IPS-20b (cell line): Measurements from ENCODE around the gene TTC7B.

ENCODE experiments used
- H3K27ac ChIP-seq: one replicate; pipeline ENCODE4 v1.5.1; 2013; ENCODE audit warnings: low read length
- H3K27me3 ChIP-seq: 2 replicates; pipeline ENCODE4 v1.6.1; 2013; ENCODE audit warnings: mild to moderate bottlenecking, low read length, inconsistent platforms; ENCODE audit not compliant: insufficient read depth
- H3K36me3 ChIP-seq: 2 replicates; pipeline ENCODE4 v1.6.1; 2013; ENCODE audit warnings: low read depth, mild to moderate bottlenecking, inconsistent platforms, low read length, moderate library complexity; ENCODE audit not compliant: insufficient read depth
- H3K4me1 ChIP-seq: 2 replicates; pipeline ENCODE4 v1.6.1; 2013; ENCODE audit warnings: mild to moderate bottlenecking, control low read depth, inconsistent platforms, low read length, moderate library complexity; ENCODE audit not compliant: insufficient read depth
- H3K4me3 ChIP-seq: 2 replicates; pipeline ENCODE4 v1.5.1; 2013; ENCODE audit warnings: mild to moderate bottlenecking, low read length, inconsistent platforms
- H3K9ac ChIP-seq: 2 replicates; pipeline ENCODE4 v1.6.1; 2013; ENCODE audit warnings: low read depth, mild to moderate bottlenecking, inconsistent platforms, low read length, moderate library complexity
- H3K9me3 ChIP-seq: 2 replicates; pipeline ENCODE4 v1.6.1; 2013; ENCODE audit warnings: mild to moderate bottlenecking, low read depth, low read length, inconsistent platforms; ENCODE audit not compliant: insufficient read depth

TTC7B gene

GRCh38 chr14:90540437-90540836, 275.8 kb downstream of the TTC7B start:
- no peak overlapping the region for H3K4me3 ChIP-seq
- no peaks in the 10 kb centered on the region for H3K36me3 ChIP-seq
- H3K27me3 ChIP-seq: no peaks in the 10 kb centered on the region
- no peaks in the 10 kb centered on the region for H3K9me3 ChIP-seq
- no peak overlapping the region for H3K27ac ChIP-seq
- H3K4me1 ChIP-seq: no peaks in the 10 kb centered on the region; the same call in 1 of the 2 replicates
- H3K9ac ChIP-seq: no peak overlapping the region

GRCh38 chr14:90539996-90540395, 276.2 kb downstream of the TTC7B start:
- H3K9ac ChIP-seq: no peak overlapping the region
- H3K36me3 ChIP-seq: no peaks in the 10 kb centered on the region
- H3K27ac ChIP-seq: no peak overlapping the region
- H3K4me3 ChIP-seq: no peak overlapping the region
- H3K9me3 ChIP-seq: no peaks in the 10 kb centered on the region
- H3K4me1 ChIP-seq: no peaks in the 10 kb centered on the region; the same call in 1 of the 2 replicates
- H3K27me3 ChIP-seq: no peaks in the 10 kb centered on the region

- H3K27me3 ChIP-seq: no peaks in the 10 kb centered on the region
- no peaks in the 10 kb centered on the region; the same call in 1 of the 2 replicates for H3K4me1 ChIP-seq
- H3K4me3 ChIP-seq: no peak overlapping the region
- no peak overlapping the region for H3K9ac ChIP-seq
- no peaks in the 10 kb centered on the region for H3K36me3 ChIP-seq
- H3K27ac ChIP-seq: no peak overlapping the region
- no peaks in the 10 kb centered on the region for H3K9me3 ChIP-seq
These were observed 276.8 kb downstream of the TTC7B start for GRCh38 chr14:90539496-90539775.

- Histone ChIP-seq H3K9me3 (no peaks in the 10 kb centered on the region), H3K9ac (no peak overlapping the region), H3K4me1 (no peaks in the 10 kb centered on the region; the same call in 1 of the 2 replicates), H3K27ac (no peak overlapping the region), H3K36me3 (no peaks in the 10 kb centered on the region), H3K27me3 (no peaks in the 10 kb centered on the region), H3K4me3 (no peak overlapping the region)
These were observed 277.3 kb downstream of the TTC7B start for GRCh38 chr14:90538716-90539495.

GRCh38 chr14:90538095-90538494, 278.1 kb downstream of the TTC7B start:
- Histone ChIP-seq H3K9me3 (no peaks in the 10 kb centered on the region), H3K36me3 (no peaks in the 10 kb centered on the region), H3K4me1 (no peaks in the 10 kb centered on the region; the same call in 1 of the 2 replicates), H3K27me3 (no peaks in the 10 kb centered on the region), H3K27ac (no peak overlapping the region), H3K4me3 (no peak overlapping the region), H3K9ac (no peak overlapping the region)

GRCh38 chr14:90536511-90537191, 279.6 kb downstream of the TTC7B start:
- H3K9ac ChIP-seq: no peak overlapping the region
- no peak overlapping the region for H3K4me3 ChIP-seq
- no peaks in the 10 kb centered on the region for H3K36me3 ChIP-seq
- no peaks in the 10 kb centered on the region for H3K9me3 ChIP-seq
- no peaks in the 10 kb centered on the region; the same call in 1 of the 2 replicates for H3K4me1 ChIP-seq
- no peaks in the 10 kb centered on the region for H3K27me3 ChIP-seq
- no peak overlapping the region for H3K27ac ChIP-seq

GRCh38 chr14:90536092-90536491, 280.1 kb downstream of the TTC7B start:
- Histone ChIP-seq H3K4me1 (no peaks in the 10 kb centered on the region; the same call in 1 of the 2 replicates), H3K27me3 (no peaks in the 10 kb centered on the region), H3K27ac (no peak overlapping the region), H3K4me3 (no peak overlapping the region), H3K9me3 (no peaks in the 10 kb centered on the region), H3K9ac (no peak overlapping the region), H3K36me3 (no peaks in the 10 kb centered on the region)

- Histone ChIP-seq H3K9me3 (no peaks in the 10 kb centered on the region), H3K4me3 (no peak overlapping the region), H3K27me3 (no peaks in the 10 kb centered on the region), H3K4me1 (no peaks in the 10 kb centered on the region; the same call in 1 of the 2 replicates), H3K36me3 (no peaks in the 10 kb centered on the region), H3K27ac (no peak overlapping the region), H3K9ac (no peak overlapping the region)
These were observed 280.6 kb downstream of the TTC7B start for GRCh38 chr14:90535556-90536090.

GRCh38 chr14:90534838-90535555, 281.2 kb downstream of the TTC7B start:
- Histone ChIP-seq H3K9ac (no peak overlapping the region), H3K9me3 (no peaks in the 10 kb centered on the region), H3K27ac (no peak overlapping the region), H3K27me3 (no peaks in the 10 kb centered on the region), H3K36me3 (no peaks in the 10 kb centered on the region), H3K4me3 (no peak overlapping the region), H3K4me1 (no peaks in the 10 kb centered on the region; the same call in 1 of the 2 replicates)

GRCh38 chr14:90534091-90534837, 282.0 kb downstream of the TTC7B start:
- Histone ChIP-seq H3K27ac (no peak overlapping the region), H3K9me3 (no peaks in the 10 kb centered on the region), H3K4me1 (no peaks in the 10 kb centered on the region; the same call in 1 of the 2 replicates), H3K36me3 (no peaks in the 10 kb centered on the region), H3K4me3 (no peak overlapping the region), H3K9ac (no peak overlapping the region), H3K27me3 (no peaks in the 10 kb centered on the region)

GRCh38 chr14:90533591-90534021, 282.6 kb downstream of the TTC7B start:
- no peaks in the 10 kb centered on the region for H3K9me3 ChIP-seq
- H3K9ac ChIP-seq: no peak overlapping the region
- H3K36me3 ChIP-seq: no peaks in the 10 kb centered on the region
- no peaks in the 10 kb centered on the region; the same call in 1 of the 2 replicates for H3K4me1 ChIP-seq
- no peak overlapping the region for H3K27ac ChIP-seq
- H3K4me3 ChIP-seq: no peak overlapping the region
- no peaks in the 10 kb centered on the region for H3K27me3 ChIP-seq
